Mesendoderm (in vitro differentiated cells): Measurements from ENCODE around the gene ARHGEF10L.

Experiments used
- DNase-seq: peaks from one replicate; pipeline ENCODE4 v3.0.0; 2013
- H2AK5ac ChIP-seq: 2 replicates; pipeline ENCODE4 v1.6.1; 2013; ENCODE audit warnings: low read length, inconsistent platforms
- H2BK120ac ChIP-seq: 2 replicates; pipeline ENCODE4 v1.6.1; 2013; ENCODE audit warnings: low read depth, mild to moderate bottlenecking, low read length, moderate library complexity, mixed read lengths
- H2BK15ac ChIP-seq: replicated peaks from 2 replicates; pipeline ENCODE4 v1.6.1; 2013; ENCODE audit warnings: low read depth, mild to moderate bottlenecking, moderate library complexity
- H2BK5ac ChIP-seq: 2 replicates; pipeline ENCODE4 v1.6.1; 2013; ENCODE audit warnings: low read length, inconsistent platforms
- H3K18ac ChIP-seq: 2 replicates; pipeline ENCODE4 v1.6.1; 2013; ENCODE audit warnings: mild to moderate bottlenecking, low read length, mixed read lengths
- H3K23ac ChIP-seq: one replicate; pipeline ENCODE4 v1.6.1; 2013; ENCODE audit warnings: low read length
- H3K27ac ChIP-seq: 2 replicates; pipeline ENCODE4 v1.5.1; 2013; ENCODE audit warnings: low read depth, mild to moderate bottlenecking, inconsistent platforms, low read length, moderate library complexity
- H3K27me3 ChIP-seq: 2 replicates; pipeline ENCODE4 v1.6.1; 2013; ENCODE audit warnings: low read length, control low read depth, mild to moderate bottlenecking, inconsistent platforms; ENCODE audit not compliant: insufficient read depth, poor library complexity
- H3K36me3 ChIP-seq: 2 replicates; pipeline ENCODE4 v1.6.1; 2013; ENCODE audit warnings: low read length, inconsistent platforms; ENCODE audit not compliant: control insufficient read depth, insufficient read depth
- H3K4ac ChIP-seq: one replicate; pipeline ENCODE4 v1.6.1; 2013; ENCODE audit warnings: low read depth, mild to moderate bottlenecking, low read length, moderate library complexity
- H3K4me1 ChIP-seq: 2 replicates; pipeline ENCODE4 v1.6.1; 2013; ENCODE audit warnings: low read depth, low read length, inconsistent platforms; ENCODE audit not compliant: control insufficient read depth
- H3K4me2 ChIP-seq: 2 replicates; pipeline ENCODE4 v1.6.1; 2013; ENCODE audit warnings: low read length
- H3K4me3 ChIP-seq: 2 replicates; pipeline ENCODE4 v1.5.1; 2013; ENCODE audit warnings: mild to moderate bottlenecking, low read length
- H3K56ac ChIP-seq: one replicate; pipeline ENCODE4 v1.6.1; 2013; ENCODE audit warnings: low read length
- H3K79me1 ChIP-seq: 2 replicates; pipeline ENCODE4 v1.6.1; 2013; ENCODE audit warnings: low read length, inconsistent platforms
- H3K79me2 ChIP-seq: 2 replicates; pipeline ENCODE4 v1.6.1; 2013; ENCODE audit warnings: mild to moderate bottlenecking, low read length; ENCODE audit not compliant: control insufficient read depth, insufficient read depth
- H3K9ac ChIP-seq: 2 replicates; pipeline ENCODE4 v1.6.1; 2013; ENCODE audit warnings: low read length, inconsistent platforms
- H4K5ac ChIP-seq: one replicate; pipeline ENCODE4 v1.6.1; 2013; ENCODE audit warnings: low read length
- H4K8ac ChIP-seq: one replicate; pipeline ENCODE4 v1.6.1; 2013; ENCODE audit warnings: low read depth, mild to moderate bottlenecking, control low read depth, low read length, moderate library complexity
- WGBS: extraction: QIAGEN DNeasy Blood & Tissue Kit; methylation state at CpG from one replicate; pipeline ENCODE4 v1.1.7; 2013; ENCODE audit warnings: low lambda C conversion rate, missing lambda C conversion rate; ENCODE audit not compliant: insufficient coverage; ENCODE audit errors: extremely low coverage; 5-methylcytosine and 5-hydroxymethylcytosine counted together

ARHGEF10L gene

GRCh38 chr1:17596186-17596585 lies 56.7 kb downstream of the ARHGEF10L start:
- peak; percentile 71 for DNase-seq
- H3K27me3 ChIP-seq, result no peaks in the 10 kb centered on the region
- no peak overlapping the region for H2BK120ac ChIP-seq
- H3K27ac ChIP-seq, result no peak overlapping the region
- H2AK5ac ChIP-seq, result no peak overlapping the region
- H3K79me1 ChIP-seq, result peaks cover 9% of the 10 kb centered on the region
- H3K56ac ChIP-seq, result no peak overlapping the region
- H4K8ac ChIP-seq, result no peak overlapping the region
- no peaks in the 10 kb centered on the region for H3K79me2 ChIP-seq
- H3K4ac ChIP-seq, result no peak overlapping the region
- H3K4me2 ChIP-seq, result no peak overlapping the region
- H3K9ac ChIP-seq, result no peak overlapping the region
- H2BK5ac ChIP-seq, result no peak overlapping the region
- no peak overlapping the region for H3K23ac ChIP-seq
- peaks cover 8% of the 10 kb centered on the region for H3K4me1 ChIP-seq
- H4K5ac ChIP-seq, result no peak overlapping the region
- H3K4me3 ChIP-seq, result no peak overlapping the region
- H3K18ac ChIP-seq, result no peak overlapping the region
- H2BK15ac ChIP-seq, result no peak overlapping the region
- no CpG with 5 or more reads among the region's 9 CpGs for WGBS
- H3K36me3 ChIP-seq, result no peaks in the 10 kb centered on the region

GRCh38 chr1:17596651-17597509 lies 57.4 kb downstream of the ARHGEF10L start:
- peak; percentile 70 for DNase-seq
- no peak overlapping the region for H2BK15ac ChIP-seq
- H3K23ac ChIP-seq, result no peak overlapping the region
- H3K79me1 ChIP-seq, result peaks cover 7% of the 10 kb centered on the region
- no peak overlapping the region for H4K5ac ChIP-seq
- no peak overlapping the region for H3K4ac ChIP-seq
- no peak overlapping the region for H3K9ac ChIP-seq
- H3K79me2 ChIP-seq, result no peaks in the 10 kb centered on the region
- no peaks in the 10 kb centered on the region for H3K27me3 ChIP-seq
- H4K8ac ChIP-seq, result no peak overlapping the region
- H3K18ac ChIP-seq, result no peak overlapping the region
- H2BK5ac ChIP-seq, result no peak overlapping the region
- no peaks in the 10 kb centered on the region for H3K36me3 ChIP-seq
- H2AK5ac ChIP-seq, result no peak overlapping the region
- H3K4me1 ChIP-seq, result peaks cover 8% of the 10 kb centered on the region
- peak overlapping the region; percentile 62 for H3K56ac ChIP-seq
- H2BK120ac ChIP-seq, result no peak overlapping the region
- H3K4me3 ChIP-seq, result no peak overlapping the region
- H3K4me2 ChIP-seq, result no peak overlapping the region
- peak overlapping the region; percentile 7 for H3K27ac ChIP-seq
- no CpG with 5 or more reads among the region's 19 CpGs for WGBS

GRCh38 chr1:17597651-17598050 lies 58.2 kb downstream of the ARHGEF10L start:
- no peak overlapping the region for H4K8ac ChIP-seq
- no CpG with 5 or more reads among the region's 9 CpGs for WGBS
- no peak overlapping the region for H2BK120ac ChIP-seq
- H3K56ac ChIP-seq, result peak overlapping the region; percentile 30
- peaks cover 8% of the 10 kb centered on the region for H3K4me1 ChIP-seq
- no peaks in the 10 kb centered on the region for H3K27me3 ChIP-seq
- H2AK5ac ChIP-seq, result no peak overlapping the region
- no peak for DNase-seq
- H3K36me3 ChIP-seq, result no peaks in the 10 kb centered on the region
- no peak overlapping the region for H3K4me2 ChIP-seq
- H3K9ac ChIP-seq, result no peak overlapping the region
- no peak overlapping the region for H3K4me3 ChIP-seq
- H4K5ac ChIP-seq, result no peak overlapping the region
- H3K4ac ChIP-seq, result no peak overlapping the region
- peaks cover 6% of the 10 kb centered on the region for H3K79me1 ChIP-seq
- H2BK15ac ChIP-seq, result no peak overlapping the region
- no peak overlapping the region for H3K23ac ChIP-seq
- no peak overlapping the region for H3K18ac ChIP-seq
- H2BK5ac ChIP-seq, result no peak overlapping the region
- H3K79me2 ChIP-seq, result no peaks in the 10 kb centered on the region
- no peak overlapping the region for H3K27ac ChIP-seq

- H2BK5ac ChIP-seq, result no peak overlapping the region
- H3K4me2 ChIP-seq, result no peak overlapping the region
- no peaks in the 10 kb centered on the region for H3K36me3 ChIP-seq
- H3K79me1 ChIP-seq, result peaks cover 6% of the 10 kb centered on the region
- no peak overlapping the region for H2AK5ac ChIP-seq
- no peak overlapping the region for H3K4me3 ChIP-seq
- H3K79me2 ChIP-seq, result no peaks in the 10 kb centered on the region
- no peak overlapping the region for H2BK15ac ChIP-seq
- H3K23ac ChIP-seq, result no peak overlapping the region
- no peak overlapping the region for H3K56ac ChIP-seq
- no peak overlapping the region for H3K4ac ChIP-seq
- H4K5ac ChIP-seq, result no peak overlapping the region
- H3K9ac ChIP-seq, result no peak overlapping the region
- H3K27ac ChIP-seq, result no peak overlapping the region
- H3K27me3 ChIP-seq, result no peaks in the 10 kb centered on the region
- DNase-seq, result no peak
- H4K8ac ChIP-seq, result no peak overlapping the region
- no peak overlapping the region for H2BK120ac ChIP-seq
- peaks cover 8% of the 10 kb centered on the region for H3K4me1 ChIP-seq
- H3K18ac ChIP-seq, result no peak overlapping the region
- no CpG with 5 or more reads among the region's 3 CpGs for WGBS
Observed at GRCh38 chr1:17598251-17598650, 58.8 kb downstream of the ARHGEF10L start.

- WGBS, result no CpG with 5 or more reads among the region's 12 CpGs
- Histone ChIP-seq H3K56ac (no peak overlapping the region), H2BK15ac (no peak overlapping the region), H3K27me3 (no peaks in the 10 kb centered on the region), H3K4me1 (peaks cover 8% of the 10 kb centered on the region), H4K5ac (no peak overlapping the region), H2BK120ac (no peak overlapping the region), H3K4ac (no peak overlapping the region), H3K79me2 (no peaks in the 10 kb centered on the region), H3K23ac (no peak overlapping the region), H3K4me3 (no peak overlapping the region), H3K36me3 (no peaks in the 10 kb centered on the region), H2BK5ac (no peak overlapping the region), H4K8ac (no peak overlapping the region), H3K9ac (no peak overlapping the region), H3K18ac (no peak overlapping the region), H3K79me1 (peaks cover 3% of the 10 kb centered on the region), H2AK5ac (no peak overlapping the region), H3K4me2 (no peak overlapping the region), H3K27ac (no peak overlapping the region)
- no peak for DNase-seq
Observed at GRCh38 chr1:17599291-17599953, 59.9 kb downstream of the ARHGEF10L start.
